NT2/D1 (cell line): Measurements from ENCODE around the gene KIF1A.

Source experiments
- SUZ12 ChIP-seq: IDR thresholded peaks from 2 replicates; pipeline ENCODE4 v1.6.1; 2011; ENCODE audit not compliant: insufficient read length, insufficient read depth; ENCODE audit errors: extremely low read depth
- YY1 ChIP-seq: IDR thresholded peaks from 2 replicates; pipeline ENCODE4 v1.6.1; 2011; ENCODE audit not compliant: insufficient read length, insufficient read depth
- ZNF274 ChIP-seq: IDR thresholded peaks from 2 replicates; pipeline ENCODE4 v1.6.1; 2011; ENCODE audit warnings: mild to moderate bottlenecking, low read depth, low read length

- no peak for TF ChIP-seq YY1
- no peak for TF ChIP-seq ZNF274
- no peak for TF ChIP-seq SUZ12
These were observed 97.0 kb downstream of the KIF1A start for GRCh38 chr2:240722796-240723735.
